ENCODE data around the gene MEIS1. TPM values are rescaled to one million over a fixed set of nuclear protein-coding genes. Genes with fewer than 3 reads are reported as not detected.

The MEIS1 gene
- total RNA-seq, 4 donors from 2014 or later: 25.9 to 129 (median 28.8) TPM

DNA sequence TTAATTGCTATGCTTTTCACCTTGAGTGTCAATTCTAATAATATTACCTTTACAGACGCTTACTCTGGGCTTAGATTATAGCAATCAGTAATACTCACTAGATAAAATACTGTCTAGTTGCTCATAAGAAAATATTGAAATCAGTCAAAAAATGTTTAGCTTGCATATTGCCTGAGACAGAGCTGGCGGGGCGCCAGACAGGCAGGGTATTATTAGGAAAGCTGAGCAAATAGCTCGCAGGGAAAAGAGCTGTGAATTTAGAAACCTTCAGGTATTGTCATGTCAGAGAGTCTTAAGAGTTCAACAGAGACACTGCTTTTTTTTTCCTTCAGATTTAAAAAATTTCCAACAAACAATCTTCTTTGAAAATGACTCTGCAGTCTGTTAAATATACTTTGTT is 118.4 kb downstream of the MEIS1 start:
- Histone ChIP-seq H3K36me3 (no peaks in the 10 kb centered on the region), H3K27ac (peak overlapping the region; percentile 45 to 77 (median 74)), H3K4me3 (no peak overlapping the region), H3K27me3 (no peaks in the 10 kb centered on the region), H3K4me1 (peaks cover 0 to 24% (median 4%) of the 10 kb centered on the region in 4 donors), H3K9me3 (no peaks in the 10 kb centered on the region)
- WGBS, 2 donors (ENCODE audit: low coverage in 1 of 2): 54 to 70% methylated on average over 4 of the region's 4 CpGs
- TF ChIP-seq, protein P1, sequence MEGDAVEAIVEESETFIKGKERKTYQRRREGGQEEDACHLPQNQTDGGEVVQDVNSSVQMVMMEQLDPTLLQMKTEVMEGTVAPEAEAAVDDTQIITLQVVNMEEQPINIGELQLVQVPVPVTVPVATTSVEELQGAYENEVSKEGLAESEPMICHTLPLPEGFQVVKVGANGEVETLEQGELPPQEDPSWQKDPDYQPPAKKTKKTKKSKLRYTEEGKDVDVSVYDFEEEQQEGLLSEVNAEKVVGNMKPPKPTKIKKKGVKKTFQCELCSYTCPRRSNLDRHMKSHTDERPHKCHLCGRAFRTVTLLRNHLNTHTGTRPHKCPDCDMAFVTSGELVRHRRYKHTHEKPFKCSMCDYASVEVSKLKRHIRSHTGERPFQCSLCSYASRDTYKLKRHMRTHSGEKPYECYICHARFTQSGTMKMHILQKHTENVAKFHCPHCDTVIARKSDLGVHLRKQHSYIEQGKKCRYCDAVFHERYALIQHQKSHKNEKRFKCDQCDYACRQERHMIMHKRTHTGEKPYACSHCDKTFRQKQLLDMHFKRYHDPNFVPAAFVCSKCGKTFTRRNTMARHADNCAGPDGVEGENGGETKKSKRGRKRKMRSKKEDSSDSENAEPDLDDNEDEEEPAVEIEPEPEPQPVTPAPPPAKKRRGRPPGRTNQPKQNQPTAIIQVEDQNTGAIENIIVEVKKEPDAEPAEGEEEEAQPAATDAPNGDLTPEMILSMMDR (IDR thresholded peaks at IDR 0.05): no peak
- TF ChIP-seq POLR2A (IDR thresholded peaks at IDR 0.05): no peak
- no peak for TF ChIP-seq POLR2AphosphoS5 (IDR thresholded peaks at IDR 0.05)
- TF ChIP-seq EP300 (IDR thresholded peaks at IDR 0.05; ENCODE audit: low read depth): no peak
- intact Hi-C loops (cut with DNase I; ENCODE audit: low total_unique reads) (no loop called here), in situ Hi-C loops (cut with MboI; ENCODE audit: low pct_ligation_motif_present in 1 of 4, low pct_unique_long_range_greater_than_20kb in 1 of 4, low sequenced_read_pairs in 3 of 4) (no loop called here)
- DNase-seq: no peak

DNA sequence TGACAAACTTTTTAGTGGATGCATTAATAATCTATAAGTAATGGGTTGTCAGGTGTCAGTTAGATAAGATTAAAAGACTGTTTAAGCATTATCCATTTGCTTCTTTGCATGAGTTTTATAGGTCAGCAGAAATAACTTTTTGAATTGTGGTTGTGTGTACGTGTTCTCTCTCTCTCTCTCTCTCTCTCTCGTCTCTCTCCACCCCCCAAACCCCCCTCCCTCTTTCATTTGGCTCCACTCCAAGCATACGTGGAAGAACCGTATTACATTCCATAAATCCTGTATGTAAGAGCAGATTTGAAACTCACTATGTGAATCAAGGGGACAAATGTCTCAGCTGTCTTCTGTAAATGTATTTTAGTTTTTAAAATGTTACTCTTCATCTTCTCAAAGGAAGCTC is 120.2 kb downstream of the MEIS1 start:
- Histone ChIP-seq H3K36me3 (no peaks in the 10 kb centered on the region), H3K27ac (peak overlapping the region; percentile 45 to 77 (median 74)), H3K27me3 (no peaks in the 10 kb centered on the region), H3K4me3 (peak overlapping the region in 1 of 4 donors; percentile 27), H3K4me1 (peaks cover 0 to 24% (median 4%) of the 10 kb centered on the region in 4 donors), H3K9me3 (no peaks in the 10 kb centered on the region)
- 3 to 6% methylated on average over 3 to 4 of the region's 4 CpGs for WGBS, 2 donors (ENCODE audit: low coverage in 1 of 2)
- no peak for DNase-seq
- intact Hi-C loops (cut with DNase I; ENCODE audit: low total_unique reads): no loop called here
- in situ Hi-C loops (cut with MboI; ENCODE audit: low pct_ligation_motif_present in 1 of 4, low pct_unique_long_range_greater_than_20kb in 1 of 4, low sequenced_read_pairs in 3 of 4): no loop called here
- TF ChIP-seq POLR2AphosphoS5 (IDR thresholded peaks at IDR 0.05) (no peak), POLR2A (IDR thresholded peaks at IDR 0.05) (no peak), EP300 (IDR thresholded peaks at IDR 0.05; ENCODE audit: low read depth) (no peak)
- TF ChIP-seq, protein P1 (IDR thresholded peaks at IDR 0.05): no peak

DNA sequence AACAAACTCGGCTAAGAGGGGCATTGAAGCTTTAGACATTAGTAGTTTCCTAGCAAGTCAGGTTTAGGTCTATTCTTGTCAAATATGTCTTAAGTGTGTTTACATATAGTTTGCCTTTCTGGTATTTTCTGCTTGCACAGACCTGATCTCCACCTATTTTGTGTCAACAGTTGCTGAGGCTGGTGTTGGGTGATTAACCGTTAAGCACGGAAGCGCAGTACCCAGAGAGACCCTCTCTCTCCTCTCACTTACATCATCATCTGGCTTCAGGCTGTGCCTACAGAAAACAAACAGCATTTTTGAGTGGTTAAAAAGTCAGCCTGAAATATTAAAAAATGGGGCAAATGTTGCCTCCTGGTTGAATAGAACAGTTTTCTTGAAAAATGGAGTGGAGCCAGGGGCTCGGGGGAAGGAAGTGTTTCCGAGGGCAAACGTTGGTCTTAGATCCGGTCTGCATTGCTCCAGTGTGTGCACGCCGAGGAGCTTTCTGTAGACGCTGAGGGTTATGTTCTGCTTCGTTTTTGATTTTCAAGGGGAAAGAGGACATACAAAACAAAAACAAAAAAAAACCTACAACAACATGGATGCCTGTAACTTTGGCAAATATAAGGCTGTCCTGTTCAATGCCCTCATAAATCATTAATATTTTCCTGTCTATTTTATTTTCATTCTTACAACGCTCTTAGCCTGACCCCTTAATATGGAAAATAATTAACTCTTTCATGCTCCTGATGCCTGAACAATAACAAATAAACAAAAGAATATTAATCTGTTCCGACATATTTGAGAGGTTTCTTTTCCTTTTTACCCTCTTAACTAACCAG is 120.8 kb downstream of the MEIS1 start:
- H3K4me3 ChIP-seq: peak overlapping the region in 1 of 4 donors; percentile 27

DNA sequence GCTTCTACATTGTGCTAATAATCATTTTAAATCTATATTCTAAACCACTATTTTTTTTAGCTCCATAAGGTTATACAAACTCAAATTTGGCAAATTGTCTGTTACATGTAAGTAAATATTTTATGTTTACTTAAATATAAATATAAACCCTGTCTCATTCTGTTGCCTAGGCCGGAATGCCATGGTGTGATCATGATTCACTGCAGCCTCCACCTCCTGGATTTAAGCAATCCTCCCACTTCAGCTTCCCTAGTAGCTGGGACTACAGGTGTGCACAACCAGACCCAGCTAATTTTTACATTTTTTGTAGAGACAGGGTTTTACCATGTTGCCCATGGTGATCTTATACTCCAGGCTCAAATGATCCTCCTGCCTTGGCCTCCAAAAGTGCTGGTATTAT is 124.7 kb downstream of the MEIS1 start:
- no peak overlapping the region for H3K4me3 ChIP-seq
- WGBS, 2 donors (ENCODE audit: low coverage in 1 of 2): 50 to 83% methylated on average over 1 of the region's 1 CpG
- in situ Hi-C loops (cut with MboI; ENCODE audit: low pct_ligation_motif_present in 1 of 4, low pct_unique_long_range_greater_than_20kb in 1 of 4, low sequenced_read_pairs in 3 of 4): no loop called here
- no peaks in the 10 kb centered on the region for H3K27me3 ChIP-seq
- H3K27ac ChIP-seq: peak overlapping the region in 1 of 4 donors; percentile 65
- peaks cover 0 to 40% (median 2%) of the 10 kb centered on the region in 4 donors for H3K4me1 ChIP-seq
- intact Hi-C loops (cut with DNase I; ENCODE audit: low total_unique reads): no loop called here
- no peaks in the 10 kb centered on the region for H3K9me3 ChIP-seq
- TF ChIP-seq, protein P1 (IDR thresholded peaks at IDR 0.05): no peak
- TF ChIP-seq POLR2A (IDR thresholded peaks at IDR 0.05) (no peak), POLR2AphosphoS5 (IDR thresholded peaks at IDR 0.05) (no peak), EP300 (IDR thresholded peaks at IDR 0.05; ENCODE audit: low read depth) (no peak)
- H3K36me3 ChIP-seq: no peaks in the 10 kb centered on the region
- no peak for DNase-seq

More for the DNA sequence above, 120.8 kb downstream of the MEIS1 start:
- intact Hi-C loops (cut with DNase I; ENCODE audit: low total_unique reads): no loop called here
- Histone ChIP-seq H3K27ac (peak overlapping the region; percentile 45 to 77 (median 74)), H3K27me3 (no peaks in the 10 kb centered on the region), H3K4me1 (peaks cover 0 to 24% (median 4%) of the 10 kb centered on the region in 4 donors), H3K9me3 (no peaks in the 10 kb centered on the region), H3K36me3 (no peaks in the 10 kb centered on the region)
- in situ Hi-C loops (cut with MboI; ENCODE audit: low pct_ligation_motif_present in 1 of 4, low pct_unique_long_range_greater_than_20kb in 1 of 4, low sequenced_read_pairs in 3 of 4): no loop called here
- 11 to 16% methylated on average over 13 to 14 of the region's 14 CpGs for WGBS, 2 donors (ENCODE audit: low coverage in 1 of 2)
- no peak for DNase-seq
- no peak for TF ChIP-seq POLR2AphosphoS5 (IDR thresholded peaks at IDR 0.05)
- TF ChIP-seq EP300 (IDR thresholded peaks at IDR 0.05; ENCODE audit: low read depth): no peak
- TF ChIP-seq, protein P1 (IDR thresholded peaks at IDR 0.05): no peak
- TF ChIP-seq POLR2A (IDR thresholded peaks at IDR 0.05): no peak

Data from transverse colon (tissue), 4 donors.